COLO668 (cell line): ENCODE measurements around the gene CFAP100.

Experiments used
- DNase-seq: peaks from one replicate; lab custom pipeline; 2025; ENCODE audit not compliant: unreplicated experiment; lab: John Stamatoyannopoulos, UW

The CFAP100 gene

DNA sequence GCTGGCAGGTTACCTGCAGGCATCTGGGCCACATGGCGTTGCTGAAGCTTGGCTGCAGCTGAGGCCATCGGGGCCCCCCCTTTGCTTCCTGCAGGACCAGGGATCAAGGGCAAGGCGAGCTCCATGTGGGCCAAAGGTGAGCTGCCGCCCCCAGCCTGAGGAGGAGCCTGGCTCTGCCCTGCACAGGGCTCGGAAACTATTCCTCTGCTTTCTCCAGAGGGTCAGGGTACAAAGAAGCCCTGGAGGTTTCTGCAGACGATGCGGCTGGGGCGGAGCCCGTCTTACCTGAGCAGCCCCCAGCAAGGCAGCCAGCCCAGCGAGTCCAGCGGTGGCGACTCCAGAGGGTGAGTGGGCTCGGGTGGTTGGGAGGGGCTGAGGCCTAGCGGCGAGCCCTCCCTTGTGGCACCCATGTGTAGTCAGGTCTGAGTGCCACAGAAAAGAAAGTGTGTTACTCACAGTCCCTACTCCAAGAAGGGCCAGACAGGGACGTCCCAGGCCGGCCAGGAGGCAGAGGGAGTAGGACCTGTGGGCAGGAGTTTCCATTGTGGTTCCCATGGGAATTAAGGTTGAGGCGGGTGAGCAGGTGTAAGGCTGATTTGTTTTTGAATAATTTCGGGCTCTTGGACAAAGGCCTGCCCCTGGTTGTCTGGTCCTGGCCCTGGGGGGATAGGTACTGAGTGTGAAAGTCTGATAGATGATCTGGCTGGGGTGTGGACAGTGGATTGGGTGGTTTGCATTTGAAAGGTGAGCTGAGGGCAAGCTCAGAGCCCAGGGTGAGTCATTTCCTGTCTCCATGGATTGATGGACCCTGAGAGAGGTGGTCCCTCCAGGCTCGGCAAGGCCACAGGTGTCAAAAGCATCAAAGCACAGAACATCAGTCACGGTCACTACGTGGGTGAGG is 25.4 kb downstream of the CFAP100 start:
- no peak for DNase-seq

GRCh38 chr3:126421573-126422119 is 26.9 kb downstream of the CFAP100 start:
- DNase-seq, result no peak

DNA sequence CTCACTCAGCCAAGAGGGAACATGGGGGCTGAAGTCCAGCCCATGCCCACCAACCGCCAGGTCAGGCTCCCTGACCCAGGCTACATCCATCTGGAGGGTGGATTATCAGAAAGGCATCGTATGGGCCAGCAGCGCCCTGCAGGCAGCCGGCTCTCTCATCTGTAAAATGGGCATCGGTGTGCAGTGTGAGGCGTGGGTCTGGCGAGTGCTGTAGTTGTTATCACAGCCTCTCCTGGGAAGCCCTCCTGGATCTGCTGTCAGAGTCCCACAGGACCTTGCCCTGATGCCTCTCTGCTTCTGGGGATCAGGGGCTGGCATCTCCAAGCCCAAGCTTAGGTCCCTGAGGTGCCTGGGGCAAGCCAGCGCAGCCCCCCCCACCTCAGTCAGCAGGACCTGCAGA is 27.4 kb downstream of the CFAP100 start:
- DNase-seq, result no peak

GRCh38 chr3:126422571-126423091 is 27.9 kb downstream of the CFAP100 start:
- DNase-seq, result no peak

DNA sequence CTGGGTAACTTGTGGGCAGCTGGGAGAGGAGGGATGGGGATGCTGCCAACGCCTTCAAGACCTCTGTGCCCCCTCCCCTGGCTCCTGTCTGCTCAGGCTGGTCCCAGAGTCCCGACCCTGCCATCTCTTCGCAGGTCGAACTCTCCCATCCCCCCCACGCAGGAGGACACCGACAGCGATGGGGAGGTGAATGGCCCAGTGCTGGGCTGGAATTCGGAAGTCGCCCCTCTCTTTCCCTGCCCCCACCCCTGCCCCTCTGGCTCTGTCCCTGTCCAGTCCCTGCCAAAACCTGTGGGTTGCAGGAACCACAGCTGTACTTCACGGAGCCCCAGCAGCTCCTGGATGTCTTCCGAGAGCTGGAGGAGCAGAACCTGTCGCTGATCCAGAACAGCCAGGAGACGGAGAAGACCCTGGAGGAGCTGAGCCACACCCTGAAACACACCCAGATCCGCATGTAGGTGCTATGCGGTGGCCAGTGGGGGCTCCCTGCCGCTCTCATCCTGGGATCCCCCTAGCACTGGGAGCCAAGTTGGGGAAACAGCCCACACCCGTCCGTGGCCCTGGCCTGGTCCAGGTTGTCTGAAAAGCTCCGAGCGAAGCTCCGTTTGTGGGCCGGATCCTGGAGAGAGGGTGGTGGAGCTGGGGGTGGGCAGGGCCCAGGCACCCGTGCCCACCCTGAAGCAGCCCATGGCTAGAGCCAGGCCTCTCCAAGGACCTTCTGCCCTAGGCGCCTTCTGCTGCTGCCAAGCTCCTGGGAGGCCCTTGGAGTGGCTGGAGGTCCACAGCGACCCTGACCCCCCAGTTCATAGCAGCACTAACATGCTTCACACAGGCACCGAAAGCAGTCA is 28.7 kb downstream of the CFAP100 start:
- DNase-seq, result no peak

- no peak for DNase-seq
These were observed 29.5 kb downstream of the CFAP100 start for GRCh38 chr3:126424039-126424717.

GRCh38 chr3:126424751-126425150 is 30.0 kb downstream of the CFAP100 start:
- DNase-seq, result no peak

DNA sequence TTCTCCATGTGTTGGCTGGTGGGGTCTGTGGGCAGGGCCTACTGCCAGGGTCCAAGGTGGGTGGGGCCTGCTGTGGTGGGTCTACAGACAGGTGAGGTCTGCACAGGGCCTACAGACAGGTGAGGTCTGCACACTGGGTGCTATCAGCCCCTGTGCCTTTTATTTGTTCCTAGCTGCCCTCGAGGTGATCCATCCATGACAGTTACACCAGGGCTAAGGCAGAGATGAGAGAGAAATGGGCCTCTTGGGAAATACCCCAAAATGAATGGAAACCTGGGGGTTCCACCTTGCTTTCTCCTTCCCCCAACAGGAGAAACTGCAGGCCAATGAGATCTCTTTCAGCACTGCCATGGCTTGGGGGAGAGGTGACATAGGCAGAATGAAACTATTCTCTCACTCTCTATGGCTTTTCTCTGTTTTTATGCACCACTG is 36.4 kb downstream of the CFAP100 start:
- no peak for DNase-seq

GRCh38 chr3:126432361-126433104 is 37.8 kb downstream of the CFAP100 start:
- no peak for DNase-seq

DNA sequence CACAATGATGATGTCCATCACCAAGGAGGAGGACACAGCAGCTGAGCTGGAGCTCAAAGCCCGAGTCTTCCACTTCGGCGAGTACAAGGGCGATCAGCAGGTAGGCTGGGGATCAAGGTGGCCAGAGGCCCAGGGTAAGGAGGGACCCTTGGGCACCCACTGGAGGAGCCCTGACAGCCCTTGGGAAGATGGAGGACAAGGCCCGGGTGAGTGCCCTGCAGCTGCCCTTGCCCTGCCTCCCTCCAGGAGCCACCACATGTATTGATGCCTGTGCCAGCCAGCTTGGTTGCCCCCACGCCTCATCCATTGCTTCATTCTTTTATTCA is 38.4 kb downstream of the CFAP100 start:
- no peak for DNase-seq

GRCh38 chr3:126433496-126434263 is 39.0 kb downstream of the CFAP100 start:
- DNase-seq, result no peak

GRCh38 chr3:126434264-126434590 is 39.5 kb downstream of the CFAP100 start:
- DNase-seq, result no peak

GRCh38 chr3:126434931-126435411 is 40.3 kb downstream of the CFAP100 start:
- DNase-seq, result no peak

- no peak for DNase-seq
These were observed 41.0 kb downstream of the CFAP100 start for GRCh38 chr3:126435456-126436315.

DNA sequence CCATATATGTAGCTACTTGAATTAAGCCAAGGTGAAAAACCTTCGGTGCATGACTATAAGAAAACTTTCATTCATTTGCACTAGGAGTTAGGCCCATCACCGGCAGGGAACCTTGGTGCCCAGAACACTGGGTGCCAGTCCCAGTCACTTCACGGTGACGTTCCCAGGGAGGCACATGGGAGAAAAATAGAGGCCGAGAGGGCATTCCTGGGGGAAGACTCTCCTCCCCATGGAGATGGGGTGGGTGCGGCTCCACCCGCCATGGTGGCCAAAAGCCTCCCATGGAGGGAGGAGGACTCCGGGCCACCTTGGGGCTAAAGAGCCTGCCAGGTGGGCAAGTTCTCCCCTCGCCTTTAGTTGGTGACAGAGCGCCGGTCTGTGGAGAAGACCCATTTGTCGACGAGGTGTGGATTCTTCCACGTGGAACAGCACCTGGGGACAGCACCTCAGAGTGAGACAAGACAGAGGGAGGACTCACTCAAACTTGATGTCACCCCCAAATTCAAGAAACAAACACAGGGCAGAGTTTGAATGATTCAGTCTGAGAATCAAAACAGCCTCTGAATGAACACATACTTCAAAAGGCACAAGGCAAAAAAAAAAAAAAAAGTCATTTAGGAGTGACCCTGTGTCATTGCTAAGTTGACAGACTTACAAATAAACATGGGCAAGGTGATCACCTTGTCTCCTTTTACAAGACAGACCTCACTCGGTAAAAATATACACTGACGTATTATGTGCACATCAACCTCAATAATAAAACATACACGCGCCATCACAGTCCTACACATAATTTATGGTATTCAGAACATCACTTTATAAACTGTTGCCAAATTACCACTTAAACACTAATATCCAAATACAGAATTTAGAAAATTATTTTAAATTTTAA is 42.4 kb downstream of the CFAP100 start:
- no peak for DNase-seq

DNA sequence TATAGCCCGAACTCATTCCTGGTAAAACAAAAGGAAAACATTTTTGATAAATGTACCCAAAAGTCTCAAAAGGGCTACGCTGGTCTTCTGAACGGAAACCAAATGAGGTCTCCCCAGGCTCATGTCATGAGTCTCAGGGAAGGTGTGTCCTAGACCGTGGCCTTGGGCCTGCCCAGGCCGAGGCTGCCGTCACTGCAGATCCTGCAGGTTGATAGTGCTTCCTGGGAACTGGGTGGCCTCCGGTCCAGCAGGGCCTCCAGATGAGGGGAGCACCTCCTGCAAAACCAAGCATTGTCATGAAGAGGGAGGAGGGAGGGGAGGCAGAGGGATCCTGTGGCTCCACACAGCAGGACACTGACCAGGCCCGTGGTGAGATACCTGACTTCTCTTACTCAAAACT is 43.5 kb downstream of the CFAP100 start:
- no peak for DNase-seq

GRCh38 chr3:126438746-126439145 is 44.0 kb downstream of the CFAP100 start:
- no peak for DNase-seq
